HG03460 (cell line): ENCODE results near the gene TRIM24.
A peak's percentile ranks its signal among the peaks of the same experiment; 100 is the strongest.
"Not testable (repeated sequence)": the region's sequence is repeated elsewhere in the genome, so short reads cannot be mapped to it uniquely, and the experiment has no call there.

Experiments
- ATAC-seq: cut with Tn5 transposase; IDR thresholded peaks from one replicate; pipeline ENCODE4 v1.9.1; 2021; ENCODE audit not compliant: unreplicated experiment

The TRIM24 gene

DNA sequence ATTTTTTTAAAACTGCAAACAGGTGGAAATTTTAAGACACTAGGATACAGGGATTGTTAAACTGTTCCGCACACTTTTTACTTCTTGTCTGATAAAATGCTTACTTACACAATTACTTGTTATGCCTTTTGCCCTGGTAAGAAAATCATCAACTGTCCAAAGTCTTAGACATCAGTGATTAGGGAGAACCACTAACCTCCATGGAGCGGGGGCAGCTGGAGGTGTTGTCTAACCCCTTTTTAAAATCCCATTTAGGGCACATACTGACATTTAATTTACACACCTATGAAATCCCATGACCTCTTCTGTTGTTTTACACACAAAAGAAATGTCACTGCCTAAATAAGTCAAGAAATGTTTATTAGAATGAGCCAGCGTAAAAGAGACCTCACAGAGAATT lies 65.7 kb downstream of the TRIM24 start:
- no peak for ATAC-seq

- ATAC-seq: no peak
These were observed 67.7 kb downstream of the TRIM24 start for GRCh38 chr7:138527746-138528223.

GRCh38 chr7:138536833-138537232 lies 76.8 kb downstream of the TRIM24 start:
- ATAC-seq: not testable (repeated sequence)

DNA sequence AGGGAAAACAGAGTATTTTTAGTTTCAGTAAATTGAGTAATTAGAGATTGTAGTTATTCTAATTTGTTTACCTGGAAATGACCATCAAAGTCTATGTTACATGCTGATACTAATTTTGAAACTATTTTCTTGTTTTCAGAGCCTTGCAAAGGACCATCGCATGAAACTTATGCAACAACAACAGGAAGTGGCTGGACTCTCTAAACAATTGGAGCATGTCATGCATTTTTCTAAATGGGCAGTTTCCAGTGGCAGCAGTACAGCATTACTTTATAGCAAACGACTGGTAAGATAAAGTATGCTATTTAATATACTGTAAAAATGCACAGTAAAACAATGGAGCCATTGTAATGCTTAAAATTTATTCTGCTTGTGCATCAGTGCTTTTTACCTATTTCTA lies 78.5 kb downstream of the TRIM24 start:
- peak; percentile 60 for ATAC-seq

GRCh38 chr7:138538997-138539644 lies 79.1 kb downstream of the TRIM24 start:
- no peak for ATAC-seq

DNA sequence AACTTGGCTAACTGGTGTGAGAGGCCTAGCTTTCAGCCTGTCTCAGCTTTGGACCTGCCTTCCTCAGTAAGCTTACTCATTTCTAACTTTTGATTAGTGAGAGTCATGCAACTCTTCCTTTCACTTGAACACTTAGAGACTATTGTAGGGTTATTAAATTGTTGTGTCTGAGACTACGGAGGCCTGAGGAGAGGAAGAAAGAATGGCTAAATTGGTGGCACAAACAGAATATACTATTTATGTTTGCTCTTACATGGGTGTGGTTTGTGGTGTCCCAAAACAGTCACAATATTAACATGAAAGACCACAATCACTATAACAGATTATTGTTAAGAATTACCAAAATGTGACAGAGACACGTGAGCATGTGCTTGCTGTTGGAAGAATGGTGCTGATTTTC lies 82.1 kb downstream of the TRIM24 start:
- peak; percentile 79 for ATAC-seq

- no peak for ATAC-seq
These were observed 83.7 kb downstream of the TRIM24 start for GRCh38 chr7:138543739-138544138.

- no peak for ATAC-seq
These were observed 85.1 kb downstream of the TRIM24 start for GRCh38 chr7:138545123-138545522.

- no peak for ATAC-seq
These were observed 86.1 kb downstream of the TRIM24 start for GRCh38 chr7:138546064-138546619.

DNA sequence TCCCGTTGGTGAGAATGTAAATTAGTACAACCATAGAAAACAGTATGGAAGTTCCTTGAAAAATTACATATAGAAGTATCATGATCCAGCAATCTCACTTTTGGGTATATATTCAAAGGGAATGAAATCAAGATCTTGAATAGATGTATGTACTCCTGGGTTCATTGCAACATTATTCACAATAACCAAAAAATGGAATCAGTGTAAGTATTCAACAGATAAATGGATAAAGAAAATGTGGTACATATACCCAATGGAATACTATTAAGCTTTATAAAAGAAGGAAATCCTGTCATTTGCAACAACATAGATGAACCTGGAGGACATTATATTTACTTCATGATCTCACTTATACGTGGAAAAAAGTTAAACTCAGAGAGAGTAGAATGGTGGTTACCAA lies 86.8 kb downstream of the TRIM24 start:
- ATAC-seq: no peak

GRCh38 chr7:138549082-138549481 lies 89.0 kb downstream of the TRIM24 start:
- no peak for ATAC-seq

- ATAC-seq: no peak
These were observed 90.3 kb downstream of the TRIM24 start for GRCh38 chr7:138550337-138550736.

- ATAC-seq: no peak
These were observed 91.0 kb downstream of the TRIM24 start for GRCh38 chr7:138551102-138551501.

GRCh38 chr7:138553805-138554204 lies 93.7 kb downstream of the TRIM24 start:
- no peak for ATAC-seq

DNA sequence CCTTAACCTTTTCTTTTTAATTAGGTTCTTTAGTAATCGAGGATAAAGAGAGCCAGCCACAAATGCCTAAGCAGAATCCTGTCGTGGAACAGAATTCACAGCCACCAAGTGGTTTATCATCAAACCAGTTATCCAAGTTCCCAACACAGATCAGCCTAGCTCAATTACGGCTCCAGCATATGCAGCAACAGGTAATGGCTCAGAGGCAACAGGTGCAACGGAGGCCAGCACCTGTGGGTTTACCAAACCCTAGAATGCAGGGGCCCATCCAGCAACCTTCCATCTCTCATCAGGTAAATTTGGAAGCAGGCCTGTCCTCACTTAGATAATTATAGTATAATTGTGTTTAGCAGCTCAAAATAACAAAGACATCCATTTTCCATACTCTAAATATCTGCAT lies 94.6 kb downstream of the TRIM24 start:
- ATAC-seq: no peak

- no peak for ATAC-seq
These were observed 95.6 kb downstream of the TRIM24 start for GRCh38 chr7:138555684-138556083.

DNA sequence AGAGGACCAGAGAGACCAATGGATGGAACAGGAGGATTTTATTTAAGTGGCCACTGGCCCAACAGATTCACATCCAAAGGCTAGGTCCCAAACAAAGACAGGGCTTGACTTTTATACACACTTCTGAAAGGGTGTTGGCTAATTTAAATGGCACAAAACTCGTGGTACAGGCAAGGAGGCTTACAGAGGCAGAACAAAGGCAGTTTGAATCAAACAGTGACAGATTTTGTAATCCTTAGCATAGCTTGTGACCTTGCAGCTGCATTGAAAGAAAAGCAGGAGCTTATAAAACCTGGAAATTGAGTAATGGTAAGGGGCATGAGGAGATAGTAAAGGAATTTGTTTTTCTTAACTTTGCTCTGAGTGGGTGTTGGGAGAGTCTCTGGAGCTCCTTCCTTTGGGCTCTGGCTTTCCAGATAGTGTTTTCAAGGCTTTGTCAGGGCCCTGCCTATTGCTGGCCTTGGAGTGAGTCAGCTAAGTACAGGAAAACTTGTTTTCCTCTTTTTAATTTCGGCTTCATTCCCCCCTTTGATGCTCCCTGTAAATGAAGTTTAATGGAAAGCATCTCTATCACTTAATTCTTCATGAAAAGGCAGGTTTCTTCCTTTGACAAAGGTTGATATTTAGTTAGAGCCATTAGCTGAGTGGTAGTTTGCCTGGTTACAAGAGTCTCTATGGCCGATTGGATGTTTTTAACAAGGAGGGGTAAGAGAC lies 96.9 kb downstream of the TRIM24 start:
- no peak for ATAC-seq

GRCh38 chr7:138559448-138559847 lies 99.4 kb downstream of the TRIM24 start:
- no peak for ATAC-seq

- ATAC-seq: no peak
These were observed 103.7 kb downstream of the TRIM24 start for GRCh38 chr7:138563808-138564207.

DNA sequence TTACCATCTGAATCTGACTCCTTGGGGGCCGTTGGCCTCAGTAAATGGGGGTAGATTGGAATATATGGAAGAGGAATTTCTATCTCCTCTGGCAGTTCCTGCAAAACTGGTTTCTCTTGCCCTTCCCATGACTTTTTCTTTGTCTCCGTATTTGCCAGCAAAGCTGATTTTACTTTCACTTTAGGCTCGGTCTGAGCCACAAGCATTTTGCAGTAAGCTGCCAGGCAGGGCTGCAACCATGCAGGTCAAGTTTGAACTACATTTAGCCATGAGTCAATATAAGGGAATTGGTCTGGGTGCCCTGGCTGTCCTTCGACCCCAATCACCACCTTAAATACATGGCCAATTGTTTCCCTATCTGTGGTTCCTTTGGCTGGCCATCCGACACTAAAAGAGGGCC lies 104.3 kb downstream of the TRIM24 start:
- ATAC-seq: no peak

GRCh38 chr7:138565071-138565450 lies 105.0 kb downstream of the TRIM24 start:
- ATAC-seq: no peak

DNA sequence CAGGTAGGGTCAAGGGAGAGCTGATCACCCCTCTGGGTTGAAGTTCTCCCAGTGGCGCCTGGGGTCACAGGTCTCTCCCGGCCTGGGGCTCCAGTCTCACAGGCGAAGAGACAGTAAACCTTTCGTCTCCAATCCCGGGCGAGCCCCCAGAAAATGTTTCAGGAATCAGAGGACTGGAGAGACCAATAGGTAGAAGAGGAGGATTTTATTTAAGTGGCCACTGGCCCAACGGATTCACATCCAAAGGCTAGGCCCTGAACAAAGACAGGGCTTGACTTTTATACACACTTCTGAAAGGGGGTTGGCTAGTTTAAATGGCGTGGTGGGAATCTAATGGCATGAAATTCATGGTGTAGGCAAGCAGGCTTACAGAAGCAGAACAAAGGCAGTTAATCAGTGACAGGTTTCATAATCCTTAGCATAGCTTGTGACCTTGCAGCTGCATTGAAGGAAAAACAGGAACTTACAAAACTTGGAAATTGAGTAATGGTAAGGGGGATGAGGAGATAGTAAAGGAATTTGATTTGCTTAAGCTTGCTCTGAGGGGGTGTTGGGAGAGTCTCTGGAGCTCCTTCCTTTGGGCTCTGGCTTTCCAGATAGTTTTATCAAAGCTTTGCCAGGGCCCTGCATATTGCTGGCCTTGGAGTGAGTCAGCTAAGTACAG lies 105.5 kb downstream of the TRIM24 start:
- ATAC-seq: no peak
